Fibroblast of the aortic adventitia (primary cell): ENCODE results near the gene FFAR1. TPM values are rescaled to one million over a fixed set of nuclear protein-coding genes. Genes with fewer than 3 reads are reported as not detected.

ENCODE experiments used
- DNase-seq: peaks from one replicate; pipeline ENCODE4 v3.0.0-alpha.2; 2010; ENCODE audit warnings: low read depth
- H3K4me3 ChIP-seq: 2 replicates; pipeline ENCODE4 v1.5.1; 2011; ENCODE audit warnings: low read depth, mild to moderate bottlenecking, control low read depth, low read length, moderate library complexity
- CTCF ChIP-seq: IDR thresholded peaks from 2 replicates; pipeline ENCODE4 v1.5.1; 2011; ENCODE audit warnings: mild to moderate bottlenecking, low read length, control low read depth, inconsistent platforms; ENCODE audit not compliant: insufficient read depth
- total RNA-seq: library from RNA; depleted of rRNA; stranded (reverse); fragments of >200 nt; gene quantifications from 2 replicates; pipeline ENCODE4 v1.2.3, GENCODE V29; 2012; ENCODE audit warnings: low replicate concordance

FFAR1 gene
- total RNA-seq, 1 donor: not detected

- DNase-seq: no peak
- no peak overlapping the region for H3K4me3 ChIP-seq
- TF ChIP-seq CTCF: no peak
Observed at GRCh38 chr19:35360880-35361420, 13.2 kb downstream of the FFAR1 start.

GRCh38 chr19:35362261-35363000, 14.7 kb downstream of the FFAR1 start:
- H3K4me3 ChIP-seq: no peak overlapping the region
- no peak for DNase-seq
- no peak for TF ChIP-seq CTCF

- H3K4me3 ChIP-seq: no peak overlapping the region
- no peak for DNase-seq
- no peak for TF ChIP-seq CTCF
Observed at GRCh38 chr19:35363001-35363590, 15.4 kb downstream of the FFAR1 start.

- H3K4me3 ChIP-seq: no peak overlapping the region
- TF ChIP-seq CTCF: no peak
- DNase-seq: no peak
Observed at GRCh38 chr19:35363711-35364425, 16.2 kb downstream of the FFAR1 start.

- TF ChIP-seq CTCF: no peak
- DNase-seq: no peak
Observed at GRCh38 chr19:35365303-35365702, 17.6 kb downstream of the FFAR1 start.

GRCh38 chr19:35368378-35368777, 20.7 kb downstream of the FFAR1 start:
- no peak for DNase-seq
- TF ChIP-seq CTCF: no peak

More at GRCh38 chr19:35365303-35365702, 17.6 kb downstream of the FFAR1 start:
- no peak overlapping the region for H3K4me3 ChIP-seq

More at GRCh38 chr19:35368378-35368777, 20.7 kb downstream of the FFAR1 start:
- no peak overlapping the region for H3K4me3 ChIP-seq
